ENCODE measurements around the gene KLHDC2.
"Not testable (repeated sequence)": the region's sequence is repeated elsewhere in the genome, so short reads cannot be mapped to it uniquely, and the experiment has no call there.

KLHDC2 gene

DNA sequence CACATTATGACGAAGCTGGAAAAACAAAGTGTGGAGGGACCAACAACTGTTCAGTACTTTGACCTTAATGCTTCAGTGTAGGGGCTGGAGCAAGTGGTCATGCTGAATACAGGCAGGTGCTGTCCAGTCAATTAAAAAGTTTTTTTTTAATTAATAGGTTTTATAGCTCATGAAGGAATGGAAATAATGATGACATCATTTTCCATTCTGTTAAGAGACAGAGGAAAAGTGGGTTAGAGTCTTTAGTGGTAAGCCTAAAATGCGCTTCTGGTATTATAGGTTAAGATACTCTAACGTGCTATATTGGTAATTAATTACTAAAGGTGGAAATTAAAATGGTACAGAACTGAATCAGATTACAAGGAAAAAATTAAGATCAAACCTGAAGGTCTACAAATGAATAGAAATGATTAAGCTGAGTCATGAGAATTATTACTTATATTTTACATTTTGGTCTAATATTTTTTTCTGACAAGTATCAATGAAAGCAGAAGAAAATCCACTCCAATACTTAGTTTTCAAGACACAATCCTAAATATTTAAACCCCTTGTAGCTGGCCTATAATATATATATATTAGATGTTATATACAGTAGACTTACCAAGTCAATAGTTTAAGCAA, 15.6 kb downstream of the KLHDC2 start:
- DNase-seq = no peak

DNA sequence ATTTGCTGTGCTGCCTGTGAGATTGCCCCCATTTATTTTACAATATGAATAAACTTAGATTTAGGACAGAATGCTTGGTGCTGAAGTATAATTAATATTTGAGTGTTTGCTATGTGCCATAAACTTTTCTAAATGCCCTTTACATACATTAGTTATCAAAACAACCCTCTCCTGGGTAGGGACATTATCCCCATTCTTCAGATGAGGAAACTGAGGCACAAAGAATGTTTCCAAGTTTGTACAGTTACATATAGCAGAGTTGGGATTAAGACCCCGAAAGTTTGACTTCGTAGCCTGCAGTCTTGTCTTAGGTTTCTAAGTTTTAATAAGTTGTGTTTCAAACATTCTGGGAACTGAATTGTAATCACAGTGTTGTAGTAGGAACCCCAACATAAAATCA, 18.4 kb downstream of the KLHDC2 start:
- no peak for DNase-seq

DNA sequence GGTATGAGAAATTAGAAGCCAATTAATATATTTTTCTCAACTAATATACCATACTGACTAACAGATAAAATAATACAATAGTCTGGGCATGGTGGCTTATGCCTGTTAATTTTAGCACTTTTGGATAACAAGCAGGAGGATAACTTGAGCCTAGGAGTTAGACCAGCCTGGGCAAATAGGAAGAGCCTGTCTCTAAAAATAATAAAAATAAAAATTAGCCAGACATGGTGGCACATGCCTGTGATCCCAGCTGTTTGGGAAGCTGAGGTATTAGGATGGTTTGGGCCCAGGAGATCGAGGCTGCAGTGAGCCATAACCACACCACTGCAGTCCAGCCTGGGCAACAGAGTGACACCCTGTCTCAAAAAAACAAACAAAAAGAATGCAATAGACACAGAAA, 24.7 kb downstream of the KLHDC2 start:
- no peak for DNase-seq

DNA sequence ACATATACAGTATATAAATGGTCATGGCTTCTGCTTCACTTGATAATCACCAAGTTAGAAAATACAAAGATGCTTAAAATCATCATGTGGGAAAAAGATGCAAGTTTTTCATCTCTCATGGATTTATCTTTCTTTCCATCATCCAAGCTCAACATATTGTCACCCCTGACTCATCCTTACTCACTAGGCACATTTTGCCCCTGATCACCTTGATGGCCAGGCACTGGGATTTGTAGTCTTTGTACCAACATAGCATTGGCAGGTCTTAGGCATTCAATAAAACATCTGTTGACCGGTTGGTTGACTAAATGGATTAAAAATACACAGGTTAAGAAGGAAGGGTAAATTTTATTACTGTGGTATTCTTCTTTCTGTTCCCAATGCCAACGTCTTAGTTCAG, 28.1 kb downstream of the KLHDC2 start:
- DNase-seq = no peak

DNA sequence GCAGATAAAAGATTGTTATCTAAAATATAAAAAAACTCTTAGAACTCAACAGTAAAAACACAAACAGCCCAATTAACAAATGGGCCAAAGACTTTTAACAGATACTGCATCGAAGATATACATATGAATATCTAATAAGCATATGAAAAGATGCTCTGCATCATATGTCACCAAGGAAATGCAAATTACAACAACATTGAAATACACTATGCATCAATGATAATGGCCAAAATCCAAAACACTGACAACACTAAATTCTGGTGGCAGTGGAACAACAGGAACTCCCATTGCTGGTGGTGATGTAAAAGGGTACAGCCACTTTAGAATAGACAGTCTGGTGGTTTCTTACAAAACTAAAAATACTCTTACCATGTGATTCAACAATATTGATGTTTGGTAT, 40.8 kb downstream of the KLHDC2 start:
- DNase-seq = no peak

DNA sequence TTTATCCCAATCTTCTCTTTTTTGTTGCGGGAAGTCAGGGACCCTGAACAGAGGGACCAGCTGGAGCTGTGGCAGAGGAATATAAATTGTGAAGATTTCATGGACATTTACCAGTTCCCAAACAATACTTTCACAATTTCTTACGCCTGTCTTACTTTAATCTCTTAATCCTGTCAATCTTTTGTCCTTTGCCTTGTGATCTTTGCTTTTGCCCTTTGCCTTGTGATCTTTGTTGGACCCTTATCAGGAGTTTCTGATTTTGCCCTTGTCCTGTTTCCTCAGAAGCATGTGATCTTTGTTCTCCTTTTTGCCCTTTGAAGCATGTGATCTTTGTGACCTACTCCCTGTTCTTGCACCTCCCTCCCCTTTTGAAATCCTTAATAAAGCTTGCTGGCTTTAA, 48.2 kb downstream of the KLHDC2 start:
- not testable (repeated sequence) for DNase-seq

DNA sequence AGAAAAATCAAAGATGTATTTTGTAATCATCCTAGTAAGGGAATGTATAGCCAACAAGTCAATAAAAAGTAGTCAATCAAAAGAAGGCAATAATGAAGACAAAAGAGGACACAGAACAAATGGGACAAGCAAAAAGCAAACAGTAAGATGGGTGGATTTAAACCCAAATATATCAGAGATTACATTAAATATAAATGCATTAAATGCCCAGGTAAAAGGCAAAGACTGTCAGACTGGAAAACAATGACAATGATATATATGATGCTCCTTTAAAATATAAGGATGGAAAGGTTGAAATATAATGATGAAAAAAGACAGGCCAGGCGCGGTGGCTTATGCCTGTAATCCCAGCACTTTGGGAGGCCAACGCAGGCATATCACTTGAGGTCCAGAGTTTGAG, 48.9 kb downstream of the KLHDC2 start:
- no peak for DNase-seq

DNA sequence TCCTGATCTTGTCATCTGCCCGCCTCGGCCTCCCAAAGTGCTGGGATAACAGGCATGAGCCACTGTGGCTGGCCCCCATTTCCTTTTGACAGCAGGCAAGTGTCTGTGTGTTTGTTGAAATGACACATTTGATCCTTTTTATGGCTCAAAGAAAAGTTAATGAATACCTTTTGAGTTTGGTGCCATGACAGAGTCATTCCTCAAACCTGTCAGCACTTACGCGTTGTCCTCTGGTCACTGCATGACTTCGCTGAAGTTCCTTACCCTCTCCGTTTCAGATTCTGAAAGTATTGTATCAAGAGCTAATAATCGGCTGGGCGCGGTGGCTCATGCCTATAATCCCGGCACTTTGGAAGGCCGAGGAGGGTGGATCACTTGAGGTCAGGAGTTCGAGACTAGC, 52.2 kb downstream of the KLHDC2 start:
- DNase-seq = no peak

DNA sequence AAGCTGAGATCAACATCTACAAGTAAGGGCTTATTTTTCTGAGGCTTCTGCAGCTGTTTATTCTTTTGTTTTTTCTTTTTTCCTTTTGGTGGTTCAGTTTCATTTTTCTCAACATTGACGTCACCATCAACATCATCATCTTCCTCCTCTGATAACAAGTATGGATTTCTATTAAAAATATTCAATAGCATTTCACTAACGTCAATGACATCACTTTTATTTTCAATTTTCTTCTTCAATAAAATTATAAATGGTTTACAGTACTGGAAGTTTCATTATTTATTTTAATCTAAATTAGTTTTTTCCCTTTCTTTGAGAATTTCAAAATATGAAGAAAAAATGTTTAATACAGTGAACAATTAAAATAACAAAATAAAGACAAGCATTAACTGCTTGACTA, 60.7 kb downstream of the KLHDC2 start:
- no peak for DNase-seq

Data from NCI-H774 (cell line).